Smooth muscle cell (in vitro differentiated cells): ENCODE results near the gene CNOT6. TPM values are rescaled to one million over a fixed set of nuclear protein-coding genes. Genes with fewer than 3 reads are reported as not detected.

Experiments
- DNase-seq: peaks from one replicate; lab custom pipeline; 2025; ENCODE audit not compliant: unreplicated experiment; lab: John Stamatoyannopoulos, UW
- H2AFZ ChIP-seq: fragments of 200-600 bp; sonication (generic); 2 replicates; pipeline ENCODE4 v1.6.0; 2016; ENCODE audit warnings: antibody characterized with exemption, low read depth, mild to moderate bottlenecking
- H3F3A ChIP-seq: fragments of 200-600 bp; sonication (generic); 2 replicates; pipeline ENCODE4 v1.6.0; 2017; ENCODE audit warnings: antibody characterized with exemption, low read depth
- H3K27ac ChIP-seq: fragments of 200-600 bp; sonication (generic); 2 replicates; pipeline ENCODE4 v1.5.1; 2016; ENCODE audit warnings: low read depth, mild to moderate bottlenecking
- H3K27me3 ChIP-seq: fragments of 200-600 bp; sonication (generic); 2 replicates; pipeline ENCODE4 v1.6.1; 2016; ENCODE audit warnings: low read depth, mild to moderate bottlenecking
- H3K36me3 ChIP-seq: fragments of 200-600 bp; sonication (generic); 2 replicates; pipeline ENCODE4 v1.5.1; 2016; ENCODE audit warnings: low read depth
- H3K4me1 ChIP-seq: fragments of 200-600 bp; sonication (generic); 2 replicates; pipeline ENCODE4 v1.5.1; 2016; ENCODE audit warnings: low read depth
- H3K4me2 ChIP-seq: fragments of 200-600 bp; sonication (generic); 2 replicates; pipeline ENCODE4 v1.6.0; 2016; ENCODE audit warnings: mild to moderate bottlenecking
- H3K4me3 ChIP-seq: fragments of 200-600 bp; sonication (generic); 2 replicates; pipeline ENCODE4 v1.5.1; 2016; ENCODE audit warnings: mild to moderate bottlenecking
- H3K79me2 ChIP-seq: fragments of 200-600 bp; sonication (generic); 2 replicates; pipeline ENCODE4 v1.6.0; 2016; ENCODE audit warnings: low read depth, mild to moderate bottlenecking
- H3K9ac ChIP-seq: fragments of 200-600 bp; sonication (generic); 2 replicates; pipeline ENCODE4 v1.6.0; 2016; ENCODE audit warnings: low read depth
- H3K9me3 ChIP-seq: fragments of 200-600 bp; sonication (generic); replicated peaks from 2 replicates; pipeline ENCODE4 v1.5.1; 2016; ENCODE audit warnings: low read depth
- H4K20me1 ChIP-seq: fragments of 200-600 bp; sonication (generic); 2 replicates; pipeline ENCODE4 v1.6.0; 2016; ENCODE audit warnings: low read depth
- CTCF ChIP-seq: fragments of 200-600 bp; sonication (generic); IDR thresholded peaks from 2 replicates; pipeline ENCODE4 v1.5.1; 2017; ENCODE audit warnings: borderline replicate concordance, mild to moderate bottlenecking, antibody characterized with exemption; ENCODE audit not compliant: insufficient read depth, poor library complexity, severe bottlenecking
- WGBS: methylation state at CpG from one replicate; pipeline ENCODE4 v1.1.7; 2016; ENCODE audit warnings: low lambda C conversion rate; 5-methylcytosine and 5-hydroxymethylcytosine counted together
- polyA plus RNA-seq: library from polyadenylated mRNA; unstranded; fragments of >200 nt; fragmentation: Nextera tagmentation; extraction: Ambion mirVana; gene quantifications from 2 replicates; pipeline ENCODE4 v1.2.1, GENCODE V29; 2016
- total RNA-seq: library from RNA; depleted of rRNA; stranded (reverse); fragments of >200 nt; gene quantifications from 2 replicates; pipeline ENCODE4 v1.2.3, GENCODE V29; 2014

Gene CNOT6
- total and polyA plus RNA-seq, 2 experiments from 2014 or later = 6.2 to 19.7 TPM

- Histone ChIP-seq H3K9me3 (no peaks in the 10 kb centered on the region), H3K4me2 (no peak overlapping the region), H3F3A (no peaks in the 10 kb centered on the region), H4K20me1 (no peaks in the 10 kb centered on the region), H3K4me3 (no peak overlapping the region), H3K4me1 (peaks cover 13% of the 10 kb centered on the region), H3K27ac (no peak overlapping the region), H3K27me3 (peaks cover 41% of the 10 kb centered on the region), H3K36me3 (no peaks in the 10 kb centered on the region), H2AFZ (no peak overlapping the region), H3K9ac (no peak overlapping the region), H3K79me2 (no peaks in the 10 kb centered on the region)
- WGBS = 89% methylated on average over 17 of the region's 17 CpGs
- TF ChIP-seq CTCF = no peak
- no peak for DNase-seq
Observed at GRCh38 chr5:180594311-180595045, 100.3 kb downstream of the CNOT6 start.

GRCh38 chr5:180595046-180595379 is 100.8 kb downstream of the CNOT6 start:
- Histone ChIP-seq H3K4me3 (no peak overlapping the region), H3K9me3 (no peaks in the 10 kb centered on the region), H3K4me1 (peaks cover 11% of the 10 kb centered on the region), H3F3A (no peaks in the 10 kb centered on the region), H3K9ac (no peak overlapping the region), H3K27me3 (peaks cover 36% of the 10 kb centered on the region), H3K79me2 (no peaks in the 10 kb centered on the region), H3K4me2 (no peak overlapping the region), H3K36me3 (no peaks in the 10 kb centered on the region), H4K20me1 (no peaks in the 10 kb centered on the region), H2AFZ (no peak overlapping the region), H3K27ac (no peak overlapping the region)
- 100% methylated on average over 2 of the region's 2 CpGs for WGBS
- DNase-seq = no peak
- TF ChIP-seq CTCF = no peak

GRCh38 chr5:180595381-180596114 is 101.4 kb downstream of the CNOT6 start:
- Histone ChIP-seq H3K4me2 (no peak overlapping the region), H3K4me1 (peaks cover 5% of the 10 kb centered on the region), H3F3A (no peaks in the 10 kb centered on the region), H3K27ac (no peak overlapping the region), H3K27me3 (peaks cover 31% of the 10 kb centered on the region), H3K9me3 (no peaks in the 10 kb centered on the region), H3K9ac (no peak overlapping the region), H2AFZ (no peak overlapping the region), H3K4me3 (no peak overlapping the region), H3K79me2 (no peaks in the 10 kb centered on the region), H4K20me1 (no peaks in the 10 kb centered on the region), H3K36me3 (no peaks in the 10 kb centered on the region)
- TF ChIP-seq CTCF = no peak
- 91% methylated on average over 25 of the region's 25 CpGs for WGBS
- DNase-seq = no peak
